ENCODE measurements around the gene SLC12A1.

GRCh38 chr15:48233246-48233645 is 27.1 kb downstream of the SLC12A1 start:
- TF ChIP-seq SMC3 (IDR thresholded peaks at IDR 0.05; ENCODE audit: low read depth, low read length) (no peak), CTCF (IDR thresholded peaks at IDR 0.05) (no peak), GABPA (IDR thresholded peaks at IDR 0.05; ENCODE audit: low read depth) (no peak), POLR2AphosphoS5 (IDR thresholded peaks at IDR 0.05; ENCODE audit: low read depth, low read length) (no peak), TCF12 (IDR thresholded peaks at IDR 0.05) (no peak), MXI1 (IDR thresholded peaks at IDR 0.05; ENCODE audit: low read depth, low read length) (no peak), MAX (IDR thresholded peaks at IDR 0.05; ENCODE audit: low read depth) (no peak), CHD2 (IDR thresholded peaks at IDR 0.05; ENCODE audit: low read length, partially characterized antibody) (no peak), YY1 (IDR thresholded peaks at IDR 0.05; ENCODE audit: low read depth) (no peak), RFX5 (IDR thresholded peaks at IDR 0.05; ENCODE audit: low read length) (no peak)
